MM.1S (cell line): ENCODE results near the gene DSCAML1.

Source experiments
- DNase-seq: peaks from one replicate; pipeline ENCODE4 v3.0.0-alpha.2; 2015
- H2AFZ ChIP-seq: fragments of 300-600 bp; sonication (generic); 2 replicates; pipeline ENCODE4 v1.6.0; 2016; ENCODE audit warnings: antibody characterized with exemption, low read length
- H3F3A ChIP-seq: fragments of 300-600 bp; sonication (generic); 2 replicates; pipeline ENCODE4 v1.6.1; 2016; ENCODE audit warnings: mild to moderate bottlenecking, antibody characterized with exemption, low read length, moderate library complexity, mixed read lengths; ENCODE audit not compliant: insufficient read depth
- H3K27ac ChIP-seq: fragments of 300-600 bp; sonication (generic); 2 replicates; pipeline ENCODE4 v1.5.1; 2016; ENCODE audit warnings: mild to moderate bottlenecking, low read length
- H3K27me3 ChIP-seq: fragments of 300-600 bp; sonication (generic); replicated peaks from 2 replicates; pipeline ENCODE4 v1.6.0; 2016; ENCODE audit warnings: low read length; ENCODE audit not compliant: insufficient read depth
- H3K36me3 ChIP-seq: fragments of 300-600 bp; sonication (generic); replicated peaks from 2 replicates; pipeline ENCODE4 v1.6.1; 2016; ENCODE audit warnings: mild to moderate bottlenecking, low read length, mixed read lengths; ENCODE audit not compliant: insufficient read depth
- H3K4me1 ChIP-seq: fragments of 300-600 bp; sonication (generic); 2 replicates; pipeline ENCODE4 v1.6.1; 2016; ENCODE audit warnings: low read length, mixed read lengths
- H3K4me2 ChIP-seq: fragments of 300-600 bp; sonication (generic); 2 replicates; pipeline ENCODE4 v1.6.0; 2016; ENCODE audit warnings: low read depth, low read length
- H3K4me3 ChIP-seq: fragments of 300-600 bp; sonication (generic); 2 replicates; pipeline ENCODE4 v1.5.1; 2016; ENCODE audit warnings: low read length, mixed read lengths
- H3K79me2 ChIP-seq: fragments of 300-600 bp; sonication (generic); 2 replicates; pipeline ENCODE4 v1.6.1; 2016; ENCODE audit warnings: mixed run types, low read length, mixed read lengths
- H3K9ac ChIP-seq: fragments of 300-600 bp; sonication (generic); 2 replicates; pipeline ENCODE4 v1.6.1; 2016; ENCODE audit warnings: low read length, mixed read lengths
- H3K9me2 ChIP-seq: fragments of 300-600 bp; sonication (generic); replicated peaks from 2 replicates; pipeline ENCODE4 v1.6.1; 2016; ENCODE audit warnings: mild to moderate bottlenecking, low read length, mixed read lengths; ENCODE audit not compliant: insufficient read depth
- H3K9me3 ChIP-seq: fragments of 300-600 bp; sonication (generic); replicated peaks from 2 replicates; pipeline ENCODE4 v1.6.1; 2016; ENCODE audit warnings: mild to moderate bottlenecking, low read length, mixed read lengths; ENCODE audit not compliant: insufficient read depth
- H4K20me1 ChIP-seq: fragments of 300-600 bp; sonication (generic); 2 replicates; pipeline ENCODE4 v1.6.1; 2016; ENCODE audit warnings: mild to moderate bottlenecking, low read length, moderate library complexity, mixed read lengths; ENCODE audit not compliant: insufficient read depth
- CTCF ChIP-seq: fragments of 300-600 bp; sonication (generic); IDR thresholded peaks from 2 replicates; pipeline ENCODE4 v1.5.1; 2016; ENCODE audit warnings: antibody characterized with exemption, low read length, mixed read lengths
- EZH2 ChIP-seq: fragments of 300-600 bp; sonication (generic); optimal IDR thresholded peaks from 2 replicates; pipeline ENCODE3; 2017; ENCODE audit warnings: low read depth, mild to moderate bottlenecking, antibody characterized with exemption, low read length, mixed read lengths
- EZH2phosphoT487 ChIP-seq: fragments of 300-600 bp; sonication (generic); IDR thresholded peaks from 2 replicates; pipeline ENCODE4 v1.6.1; 2018; ENCODE audit warnings: antibody characterized with exemption, low read length

The DSCAML1 gene

GRCh38 chr11:117438371-117439000 lies 358.5 kb downstream of the DSCAML1 start:
- Histone ChIP-seq H3K4me1 (no peaks in the 10 kb centered on the region), H2AFZ (no peak overlapping the region), H3K27me3 (peaks cover 65% of the 10 kb centered on the region), H4K20me1 (no peaks in the 10 kb centered on the region), H3K4me2 (no peak overlapping the region), H3F3A (no peaks in the 10 kb centered on the region), H3K9me3 (no peaks in the 10 kb centered on the region), H3K9ac (no peak overlapping the region), H3K9me2 (no peaks in the 10 kb centered on the region), H3K4me3 (no peak overlapping the region), H3K79me2 (no peaks in the 10 kb centered on the region), H3K27ac (no peak overlapping the region), H3K36me3 (no peaks in the 10 kb centered on the region)
- TF ChIP-seq EZH2phosphoT487 (no peak), CTCF (no peak), EZH2 (no peak)
- DNase-seq, result no peak

- Histone ChIP-seq H2AFZ (no peak overlapping the region), H4K20me1 (no peaks in the 10 kb centered on the region), H3K4me1 (no peaks in the 10 kb centered on the region), H3F3A (no peaks in the 10 kb centered on the region), H3K9me2 (no peaks in the 10 kb centered on the region), H3K4me3 (no peak overlapping the region), H3K4me2 (no peak overlapping the region), H3K27ac (no peak overlapping the region), H3K9me3 (no peaks in the 10 kb centered on the region), H3K36me3 (no peaks in the 10 kb centered on the region), H3K9ac (no peak overlapping the region), H3K27me3 (peaks cover 58% of the 10 kb centered on the region), H3K79me2 (no peaks in the 10 kb centered on the region)
- no peak for DNase-seq
- TF ChIP-seq EZH2 (no peak), EZH2phosphoT487 (no peak), CTCF (no peak)
Measured at GRCh38 chr11:117437791-117438130, 359.3 kb downstream of the DSCAML1 start.

GRCh38 chr11:117437041-117437790 lies 359.8 kb downstream of the DSCAML1 start:
- no peaks in the 10 kb centered on the region for H3K36me3 ChIP-seq
- H3K4me2 ChIP-seq, result no peak overlapping the region
- no peaks in the 10 kb centered on the region for H3K9me3 ChIP-seq
- no peak overlapping the region for H3K4me3 ChIP-seq
- H3F3A ChIP-seq, result no peaks in the 10 kb centered on the region
- no peaks in the 10 kb centered on the region for H3K4me1 ChIP-seq
- TF ChIP-seq EZH2 (no peak), EZH2phosphoT487 (no peak), CTCF (no peak)
- no peaks in the 10 kb centered on the region for H3K9me2 ChIP-seq
- H3K27me3 ChIP-seq, result peaks cover 58% of the 10 kb centered on the region
- no peak overlapping the region for H3K9ac ChIP-seq
- no peak overlapping the region for H2AFZ ChIP-seq
- H3K27ac ChIP-seq, result no peak overlapping the region
- H4K20me1 ChIP-seq, result no peaks in the 10 kb centered on the region
- DNase-seq, result no peak
- H3K79me2 ChIP-seq, result no peaks in the 10 kb centered on the region
